Activated CD4-positive, alpha-beta T cell treated with anti-CD3 and anti-CD28 coated beads, Interleukin-2, amount 10 ng/mL, durations not matched to agents 24 days and 14 days (primary cell): ENCODE data around the gene UNC93B1. TPM values are rescaled to one million over a fixed set of nuclear protein-coding genes. Genes with fewer than 3 reads are reported as not detected.

Experiments used
- DNase-seq: peaks from one replicate; pipeline ENCODE4 v3.0.0; 2022
- H3K27ac Mint-ChIP-seq: one replicate; pipeline ENCODE4 v1.8.0; 2022; ENCODE audit warnings: mild to moderate bottlenecking, mixed read lengths
- H3K27me3 Mint-ChIP-seq: one replicate; pipeline ENCODE4 v1.8.0; 2022; ENCODE audit warnings: mixed read lengths
- H3K36me3 Mint-ChIP-seq: one replicate; pipeline ENCODE4 v1.8.0; 2022; ENCODE audit warnings: low read depth, mild to moderate bottlenecking, mixed read lengths
- H3K4me1 Mint-ChIP-seq: one replicate; pipeline ENCODE4 v1.8.0; 2021; ENCODE audit warnings: mixed read lengths
- H3K4me3 Mint-ChIP-seq: one replicate; pipeline ENCODE4 v1.8.0; 2022; ENCODE audit warnings: mild to moderate bottlenecking, moderate library complexity, mixed read lengths
- H3K9me3 Mint-ChIP-seq: one replicate; pipeline ENCODE4 v1.8.0; 2021; ENCODE audit warnings: mixed read lengths
- intact Hi-C: fragments of 100-400 bp; cut with micrococcal nuclease; formaldehyde crosslinking; loops from one replicate; pipeline ENCODE4 v1.15.1; 2023
- total RNA-seq: library from RNA; stranded (reverse); gene quantifications from 2 replicates; pipeline ENCODE4 v1.2.3, GENCODE V29; 2022

UNC93B1 gene, protein sequence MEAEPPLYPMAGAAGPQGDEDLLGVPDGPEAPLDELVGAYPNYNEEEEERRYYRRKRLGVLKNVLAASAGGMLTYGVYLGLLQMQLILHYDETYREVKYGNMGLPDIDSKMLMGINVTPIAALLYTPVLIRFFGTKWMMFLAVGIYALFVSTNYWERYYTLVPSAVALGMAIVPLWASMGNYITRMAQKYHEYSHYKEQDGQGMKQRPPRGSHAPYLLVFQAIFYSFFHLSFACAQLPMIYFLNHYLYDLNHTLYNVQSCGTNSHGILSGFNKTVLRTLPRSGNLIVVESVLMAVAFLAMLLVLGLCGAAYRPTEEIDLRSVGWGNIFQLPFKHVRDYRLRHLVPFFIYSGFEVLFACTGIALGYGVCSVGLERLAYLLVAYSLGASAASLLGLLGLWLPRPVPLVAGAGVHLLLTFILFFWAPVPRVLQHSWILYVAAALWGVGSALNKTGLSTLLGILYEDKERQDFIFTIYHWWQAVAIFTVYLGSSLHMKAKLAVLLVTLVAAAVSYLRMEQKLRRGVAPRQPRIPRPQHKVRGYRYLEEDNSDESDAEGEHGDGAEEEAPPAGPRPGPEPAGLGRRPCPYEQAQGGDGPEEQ
- 13.8 and 15.6 TPM in 2 replicates for total RNA-seq

DNA sequence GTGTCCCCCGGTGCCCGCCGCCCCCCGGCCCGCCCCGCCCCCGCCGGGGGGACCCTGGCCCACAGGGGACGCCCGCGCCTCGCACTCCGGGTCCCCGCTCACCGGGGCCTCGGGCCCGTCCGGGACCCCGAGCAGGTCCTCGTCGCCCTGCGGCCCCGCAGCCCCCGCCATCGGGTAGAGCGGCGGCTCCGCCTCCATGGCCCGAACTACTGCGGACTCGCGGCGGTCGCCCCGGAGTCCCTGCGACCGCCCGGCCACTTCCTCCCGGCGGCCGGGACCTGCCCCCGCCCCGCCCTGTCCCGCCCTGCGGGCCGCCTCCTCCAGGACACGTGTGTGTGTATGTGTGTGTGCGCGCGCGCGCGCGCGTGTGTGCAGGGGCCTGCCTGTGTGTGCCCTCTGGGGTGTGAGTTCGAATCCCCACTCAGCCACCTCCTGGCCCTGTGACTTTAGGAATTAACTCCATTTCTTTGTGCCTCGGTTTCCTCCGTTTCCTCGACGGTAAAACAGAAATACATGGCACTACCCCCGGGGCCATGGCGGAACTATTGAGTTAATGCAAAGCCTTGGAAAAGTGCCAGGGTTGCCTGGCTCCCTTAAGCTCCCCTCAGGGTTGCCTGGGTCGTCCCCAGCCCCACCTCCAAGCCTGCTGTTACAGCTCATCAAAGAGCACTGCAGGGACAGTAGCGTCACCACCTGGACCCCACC, at the start of gene UNC93B1:
Gene UNC93B1 (minus strand): TSS at position 252 of the 705 bp plus-strand sequence. CDS start 54 bp downstream, at position 198.
- peak within 1 kb of the TSS; percentile 87 for H3K27ac Mint-ChIP-seq
- peak within 1 kb of the TSS; percentile 89 for H3K4me3 Mint-ChIP-seq
- intact Hi-C loops = loop anchor here (1.0 kb wide), 1 partner anchor 26 kb away; the partner anchor contains the start of gene NDUFS8
- H3K4me1 Mint-ChIP-seq = peaks cover 19% of the 10 kb centered on the region
- no peaks in the 10 kb centered on the region for H3K9me3 Mint-ChIP-seq
- peaks cover 2% of the 10 kb centered on the region for H3K27me3 Mint-ChIP-seq
- peaks cover 3% of the 10 kb centered on the region for H3K36me3 Mint-ChIP-seq
- peak; percentile 96 for DNase-seq

DNA sequence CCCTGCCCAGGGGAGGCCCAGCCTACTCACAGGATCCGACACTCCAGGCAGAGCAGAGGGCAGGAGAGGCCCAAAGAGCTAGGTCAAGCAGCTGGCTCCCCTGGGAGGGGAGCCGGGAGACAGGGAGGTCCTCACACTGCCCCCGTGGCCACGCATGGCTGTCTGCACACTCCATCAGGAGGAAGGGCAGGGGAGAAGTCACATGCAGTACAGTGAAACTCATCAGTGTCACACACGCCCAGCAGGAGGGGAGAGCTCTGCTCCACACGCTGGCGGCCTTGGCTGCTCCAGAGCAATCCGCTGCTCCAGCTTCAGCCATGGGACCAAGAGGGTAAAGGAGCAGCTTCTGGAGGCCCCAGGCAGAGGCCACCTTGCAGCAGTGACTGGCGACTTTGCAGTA, 49.2 kb upstream of the UNC93B1 start:
- Mint-ChIP-seq H3K27me3 (no peaks in the 10 kb centered on the region), H3K27ac (no peak overlapping the region), H3K36me3 (peaks cover 22% of the 10 kb centered on the region), H3K9me3 (no peaks in the 10 kb centered on the region), H3K4me3 (no peak overlapping the region), H3K4me1 (no peaks in the 10 kb centered on the region)
- DNase-seq = no peak
- intact Hi-C loops = no loop called here

DNA sequence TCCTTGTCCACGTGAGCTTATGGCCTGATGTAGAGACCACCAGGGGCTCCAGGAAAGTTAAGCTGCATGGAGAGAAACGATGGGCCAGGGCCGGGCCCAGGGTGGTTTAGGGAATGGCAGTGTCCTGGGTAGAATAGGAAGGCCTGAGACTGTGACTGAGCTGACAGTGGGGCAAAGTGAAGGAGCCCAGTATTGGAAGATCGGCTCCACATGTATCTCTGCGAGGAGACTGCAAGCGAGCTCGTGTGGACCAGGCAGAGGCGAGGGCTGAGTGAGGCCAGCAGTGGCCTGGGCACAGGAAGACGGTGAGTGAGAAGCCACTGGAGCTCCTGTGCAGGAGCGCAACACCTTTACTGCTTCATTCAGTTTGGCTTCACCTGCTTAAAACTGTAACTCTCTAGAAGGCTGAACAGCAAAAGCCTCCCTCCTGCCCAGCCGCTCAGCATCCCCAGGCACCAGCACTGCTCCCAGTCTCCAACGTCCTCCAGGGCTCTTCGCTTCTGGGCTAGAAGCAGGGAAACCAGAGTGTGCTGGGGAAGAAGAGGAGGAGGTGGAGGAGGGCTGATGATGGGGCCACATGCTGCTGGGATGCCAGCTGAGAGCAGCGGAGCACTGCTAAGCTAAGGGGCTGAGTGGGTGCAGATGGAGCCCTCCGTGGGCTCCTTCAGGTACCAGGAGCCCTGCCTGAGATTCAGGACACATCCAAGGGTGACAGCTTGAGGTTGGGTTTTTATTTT, 48.4 kb upstream of the UNC93B1 start:
- Mint-ChIP-seq H3K9me3 (no peaks in the 10 kb centered on the region), H3K36me3 (peaks cover 29% of the 10 kb centered on the region), H3K4me1 (no peaks in the 10 kb centered on the region), H3K27ac (no peak overlapping the region), H3K27me3 (no peaks in the 10 kb centered on the region), H3K4me3 (no peak overlapping the region)
- intact Hi-C loops = no loop called here
- no peak for DNase-seq

DNA sequence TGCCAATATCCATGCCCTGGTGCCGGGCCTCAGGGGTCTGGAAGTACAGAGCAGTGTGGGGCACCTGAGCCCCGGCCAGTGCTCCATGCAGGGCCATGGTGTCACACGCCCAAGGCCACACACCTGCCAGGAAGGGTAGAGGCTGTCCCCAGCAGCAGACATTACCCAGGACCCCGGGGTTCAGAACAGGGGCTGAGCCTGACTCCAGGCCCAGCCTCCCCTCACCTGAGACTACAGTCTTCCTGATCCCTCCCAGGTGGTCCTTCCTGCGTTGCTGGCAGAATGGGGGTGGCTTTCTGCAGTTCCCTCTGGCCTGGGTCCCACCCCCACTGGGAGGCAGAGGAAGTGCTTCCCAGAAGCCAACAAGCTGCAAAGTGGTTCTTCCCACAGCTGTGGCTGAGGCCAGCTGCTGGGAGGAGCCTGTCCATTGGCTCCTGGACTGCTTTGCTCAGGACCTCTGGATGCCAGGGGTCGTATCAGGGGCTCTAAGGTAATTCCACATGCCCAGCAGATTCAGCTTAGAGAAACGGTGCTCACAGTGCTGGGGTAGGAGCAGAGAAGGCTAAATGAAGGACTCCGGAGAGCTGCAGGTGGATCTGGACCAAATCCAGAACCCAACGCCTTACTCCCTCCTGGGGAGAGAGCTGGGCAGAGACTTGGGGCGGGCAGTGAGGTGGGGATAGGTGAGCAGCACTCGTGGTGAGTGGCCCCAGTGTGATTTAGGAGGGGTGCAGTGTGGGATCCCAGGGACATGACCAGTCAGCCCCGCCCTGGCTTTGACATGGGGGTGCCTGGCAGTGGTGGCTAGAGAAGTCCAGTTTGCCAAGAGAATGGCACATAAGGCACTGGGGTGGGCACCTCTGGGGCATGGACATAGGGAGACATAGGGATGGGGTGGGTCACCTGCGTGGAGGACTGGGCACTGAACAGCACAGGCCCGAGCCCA, 47.6 kb upstream of the UNC93B1 start:
- intact Hi-C loops = no loop called here
- no peak for DNase-seq
- Mint-ChIP-seq H3K4me1 (no peaks in the 10 kb centered on the region), H3K9me3 (no peaks in the 10 kb centered on the region), H3K27ac (peak overlapping the region; percentile 20), H3K27me3 (no peaks in the 10 kb centered on the region), H3K4me3 (no peak overlapping the region), H3K36me3 (peaks cover 33% of the 10 kb centered on the region)

DNA sequence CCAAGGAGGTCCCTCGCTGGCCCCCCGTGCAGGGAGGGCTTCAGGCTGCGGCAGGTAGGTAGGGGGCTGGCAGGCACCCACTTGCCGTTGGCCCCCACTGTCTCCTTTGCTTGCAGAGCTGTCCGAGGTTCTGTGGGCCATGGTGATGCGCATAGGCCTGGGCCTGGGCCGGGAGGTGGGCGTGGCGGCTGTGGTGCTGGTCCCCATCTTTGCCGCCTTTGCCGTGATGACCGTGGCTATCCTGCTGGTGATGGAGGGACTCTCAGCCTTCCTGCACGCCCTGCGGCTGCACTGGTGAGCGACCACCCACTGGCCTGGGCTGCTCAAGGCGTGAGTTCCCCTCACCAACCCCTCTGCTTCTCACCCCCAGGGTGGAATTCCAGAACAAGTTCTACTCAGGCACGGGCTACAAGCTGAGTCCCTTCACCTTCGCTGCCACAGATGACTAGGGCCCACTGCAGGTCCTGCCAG, 46.5 kb upstream of the UNC93B1 start:
- Mint-ChIP-seq H3K27me3 (no peaks in the 10 kb centered on the region), H3K36me3 (peaks cover 36% of the 10 kb centered on the region), H3K27ac (no peak overlapping the region), H3K9me3 (no peaks in the 10 kb centered on the region), H3K4me1 (no peaks in the 10 kb centered on the region), H3K4me3 (no peak overlapping the region)
- DNase-seq = no peak
- intact Hi-C loops = no loop called here

DNA sequence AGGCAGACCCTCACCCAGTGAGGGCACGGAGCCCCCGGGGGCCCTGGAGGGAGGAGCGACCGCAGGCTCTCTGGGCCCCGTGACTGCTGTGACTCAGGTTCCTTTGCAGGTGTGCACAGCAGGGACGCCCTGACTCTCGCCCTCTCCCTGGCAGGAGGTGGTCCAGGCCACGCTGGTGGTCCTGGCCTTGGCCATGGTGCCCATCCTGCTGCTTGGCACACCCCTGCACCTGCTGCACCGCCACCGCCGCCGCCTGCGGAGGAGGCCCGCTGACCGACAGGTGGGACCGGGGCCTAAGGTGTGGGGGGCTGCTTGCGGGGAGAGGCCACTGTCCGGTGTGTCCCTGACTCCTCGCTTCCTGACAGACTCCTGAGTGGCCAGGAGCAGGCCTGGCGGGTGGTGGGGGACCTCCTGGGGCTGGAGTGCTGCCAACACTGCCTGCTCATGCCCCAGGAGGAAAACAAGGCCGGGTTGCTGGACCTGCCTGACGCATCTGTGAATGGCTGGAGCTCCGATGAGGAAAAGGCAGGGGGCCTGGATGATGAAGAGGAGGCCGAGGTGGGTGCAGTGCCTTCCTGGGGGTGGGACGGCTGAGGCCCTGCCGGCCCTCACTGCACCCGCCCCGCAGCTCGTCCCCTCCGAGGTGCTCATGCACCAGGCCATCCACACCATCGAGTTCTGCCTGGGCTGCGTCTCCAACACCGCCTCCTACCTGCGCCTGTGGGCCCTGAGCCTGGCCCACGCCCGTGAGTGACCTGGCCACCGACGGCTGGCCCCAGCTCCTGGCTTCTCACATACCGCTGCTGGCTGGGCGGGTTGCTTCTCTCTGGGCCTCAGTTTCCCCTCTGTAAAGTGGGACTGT, 45.8 kb upstream of the UNC93B1 start:
- intact Hi-C loops = no loop called here
- Mint-ChIP-seq H3K27me3 (no peaks in the 10 kb centered on the region), H3K4me1 (no peaks in the 10 kb centered on the region), H3K4me3 (no peak overlapping the region), H3K27ac (no peak overlapping the region), H3K9me3 (no peaks in the 10 kb centered on the region), H3K36me3 (peaks cover 38% of the 10 kb centered on the region)
- no peak for DNase-seq

DNA sequence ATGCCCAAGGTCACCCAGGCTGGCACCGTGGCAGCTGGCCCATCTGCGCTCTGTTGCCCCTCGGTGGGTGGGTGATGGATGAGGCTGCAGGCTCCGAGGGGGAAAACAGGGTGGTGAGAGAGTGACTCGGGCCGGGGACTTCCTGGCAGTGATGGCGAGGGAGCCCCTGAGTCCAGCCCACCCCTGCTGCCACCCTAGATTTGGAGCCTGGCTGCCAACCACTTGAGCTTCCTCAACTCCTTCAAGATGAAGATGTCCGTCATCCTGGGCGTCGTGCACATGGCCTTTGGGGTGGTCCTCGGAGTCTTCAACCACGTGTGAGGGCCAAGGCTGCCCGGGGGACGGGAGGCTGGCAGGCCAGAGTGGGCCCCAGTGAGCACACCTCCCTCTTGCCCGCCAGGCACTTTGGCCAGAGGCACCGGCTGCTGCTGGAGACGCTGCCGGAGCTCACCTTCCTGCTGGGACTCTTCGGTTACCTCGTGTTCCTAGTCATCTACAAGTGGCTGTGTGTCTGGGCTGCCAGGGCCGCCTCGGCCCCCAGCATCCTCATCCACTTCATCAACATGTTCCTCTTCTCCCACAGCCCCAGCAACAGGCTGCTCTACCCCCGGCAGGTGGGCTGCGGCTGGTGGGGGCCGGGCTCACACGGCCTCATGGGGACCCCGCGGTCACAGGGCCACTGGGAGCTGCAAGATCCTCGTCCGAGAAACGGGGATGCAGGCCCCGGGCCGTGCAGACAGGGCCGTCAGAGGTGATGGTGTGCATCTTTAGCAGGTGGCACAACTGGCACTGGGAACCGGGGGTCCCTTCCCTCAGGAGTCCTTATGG, 45.0 kb upstream of the UNC93B1 start:
- DNase-seq = no peak
- Mint-ChIP-seq H3K4me1 (no peaks in the 10 kb centered on the region), H3K27ac (no peak overlapping the region), H3K36me3 (peaks cover 42% of the 10 kb centered on the region), H3K4me3 (no peak overlapping the region), H3K9me3 (no peaks in the 10 kb centered on the region), H3K27me3 (no peaks in the 10 kb centered on the region)
- intact Hi-C loops = no loop called here

DNA sequence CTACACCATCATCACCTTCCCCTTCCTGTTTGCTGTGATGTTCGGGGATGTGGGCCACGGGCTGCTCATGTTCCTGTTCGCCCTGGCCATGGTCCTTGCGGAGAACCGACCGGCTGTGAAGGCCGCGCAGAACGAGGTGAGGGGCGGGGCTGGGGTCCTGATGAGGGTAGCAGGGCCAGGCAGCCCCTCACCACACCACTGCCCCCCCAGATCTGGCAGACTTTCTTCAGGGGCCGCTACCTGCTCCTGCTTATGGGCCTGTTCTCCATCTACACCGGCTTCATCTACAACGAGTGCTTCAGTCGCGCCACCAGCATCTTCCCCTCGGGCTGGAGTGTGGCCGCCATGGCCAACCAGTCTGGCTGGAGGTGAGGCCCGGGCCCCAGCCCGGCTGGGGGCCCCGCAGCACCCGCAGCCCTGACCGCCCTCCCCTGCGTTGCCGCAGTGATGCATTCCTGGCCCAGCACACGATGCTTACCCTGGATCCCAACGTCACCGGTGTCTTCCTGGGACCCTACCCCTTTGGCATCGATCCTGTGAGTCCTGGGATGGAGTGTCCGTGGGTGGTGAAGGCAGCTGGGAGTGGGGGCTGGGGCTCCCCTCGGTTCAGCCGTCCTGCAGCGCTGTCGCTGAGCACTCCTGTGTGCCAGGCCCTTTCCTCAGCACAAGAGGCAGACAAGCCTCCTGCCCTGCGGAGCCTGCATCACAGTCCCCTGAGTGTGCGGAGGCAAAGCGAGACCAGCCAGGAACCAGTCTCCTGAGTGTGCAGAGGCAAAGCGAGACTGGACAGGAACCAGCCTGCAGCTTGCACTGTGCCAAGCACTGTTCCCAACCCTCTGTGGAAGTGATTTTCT, 43.8 kb upstream of the UNC93B1 start:
- peaks cover 37% of the 10 kb centered on the region for H3K36me3 Mint-ChIP-seq
- no peaks in the 10 kb centered on the region for H3K27me3 Mint-ChIP-seq
- no peak for DNase-seq
- intact Hi-C loops = no loop called here
- no peak overlapping the region for H3K27ac Mint-ChIP-seq
- no peaks in the 10 kb centered on the region for H3K9me3 Mint-ChIP-seq
- no peak overlapping the region for H3K4me3 Mint-ChIP-seq
- no peaks in the 10 kb centered on the region for H3K4me1 Mint-ChIP-seq

DNA sequence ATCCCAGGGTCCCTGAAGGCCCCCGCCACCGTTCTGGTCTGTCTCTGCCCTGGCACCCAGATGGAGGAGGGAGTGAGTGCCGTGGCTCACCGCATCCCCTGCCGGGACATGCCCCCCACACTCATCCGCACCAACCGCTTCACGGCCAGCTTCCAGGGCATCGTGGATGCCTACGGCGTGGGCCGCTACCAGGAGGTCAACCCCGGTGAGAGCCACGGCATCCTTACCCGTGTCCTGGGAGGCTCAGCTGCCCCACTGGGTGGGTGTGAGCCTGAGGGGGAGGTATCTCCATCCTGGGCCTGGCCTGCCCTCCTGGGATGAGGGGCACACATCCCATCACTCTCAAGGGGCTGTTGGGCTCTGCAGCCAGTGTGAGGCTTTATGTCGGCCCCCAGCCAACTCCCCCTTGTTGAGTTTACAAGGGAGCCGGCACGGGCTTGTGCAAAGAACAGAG, 41.0 kb upstream of the UNC93B1 start:
- Mint-ChIP-seq H3K9me3 (no peaks in the 10 kb centered on the region), H3K27ac (no peak overlapping the region), H3K4me3 (no peak overlapping the region), H3K36me3 (peaks cover 24% of the 10 kb centered on the region), H3K27me3 (no peaks in the 10 kb centered on the region), H3K4me1 (peaks cover 6% of the 10 kb centered on the region)
- intact Hi-C loops = no loop called here
- DNase-seq = no peak

DNA sequence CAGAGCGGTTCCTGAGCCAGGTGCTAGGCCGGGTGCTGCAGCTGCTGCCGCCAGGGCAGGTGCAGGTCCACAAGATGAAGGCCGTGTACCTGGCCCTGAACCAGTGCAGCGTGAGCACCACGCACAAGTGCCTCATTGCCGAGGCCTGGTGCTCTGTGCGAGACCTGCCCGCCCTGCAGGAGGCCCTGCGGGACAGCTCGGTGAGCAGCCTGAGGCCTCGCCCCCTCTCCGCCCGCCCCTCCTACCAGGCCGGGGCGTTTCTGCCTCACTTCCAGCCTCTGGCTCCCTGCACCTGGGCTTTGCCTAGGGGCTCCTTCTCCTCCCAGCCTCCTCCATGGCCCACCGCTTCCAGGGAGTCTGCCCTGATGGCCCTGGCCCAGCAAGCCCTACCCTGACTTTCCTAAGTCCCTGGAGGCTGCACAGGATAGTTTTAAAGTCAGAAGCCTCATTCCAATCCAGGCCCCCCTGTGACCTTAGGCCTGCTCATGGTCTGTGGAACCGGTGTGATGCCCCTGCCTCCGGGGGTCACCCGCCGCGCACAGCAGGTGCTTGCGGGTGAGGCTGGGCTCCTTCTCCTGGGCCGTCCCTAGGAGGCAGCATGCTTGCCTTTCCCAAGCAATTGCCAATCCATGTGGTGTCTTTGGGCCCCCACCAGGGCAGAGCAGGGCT, 40.4 kb upstream of the UNC93B1 start:
- no peak overlapping the region for H3K27ac Mint-ChIP-seq
- no peaks in the 10 kb centered on the region for H3K9me3 Mint-ChIP-seq
- intact Hi-C loops = no loop called here
- no peaks in the 10 kb centered on the region for H3K27me3 Mint-ChIP-seq
- no peak for DNase-seq
- peaks cover 24% of the 10 kb centered on the region for H3K36me3 Mint-ChIP-seq
- H3K4me1 Mint-ChIP-seq = peaks cover 9% of the 10 kb centered on the region
- no peak overlapping the region for H3K4me3 Mint-ChIP-seq
